NB4 (cell line): ENCODE data around the gene IQGAP1.
"Not testable (repeated sequence)": the region's sequence is repeated elsewhere in the genome, so short reads cannot be mapped to it uniquely, and the experiment has no call there.

Experiments
- DNase-seq: peaks from one replicate; pipeline ENCODE4 v3.0.0; 2010; ENCODE audit warnings: low read depth
- H3K4me3 ChIP-seq: one replicate; pipeline ENCODE4 v1.5.1; 2011; ENCODE audit warnings: mild to moderate bottlenecking, low read depth, low read length, moderate library complexity
- CTCF ChIP-seq: IDR thresholded peaks from one replicate; pipeline ENCODE4 v1.5.1; 2012; ENCODE audit warnings: low read depth, low read length
- MAX ChIP-seq: IDR thresholded peaks from 2 replicates; pipeline ENCODE4 v1.6.1; 2011; ENCODE audit warnings: low read depth, low read length
- MYC ChIP-seq: IDR thresholded peaks from 2 replicates; pipeline ENCODE4 v1.6.1; 2011; ENCODE audit warnings: low read depth, low read length
- POLR2A ChIP-seq: IDR thresholded peaks from 2 replicates; pipeline ENCODE4 v1.6.1; 2011; ENCODE audit warnings: mild to moderate bottlenecking; ENCODE audit not compliant: insufficient read length; ENCODE audit errors: extremely low read depth

The IQGAP1 gene

GRCh38 chr15:90345857-90346256 lies 42.2 kb upstream of the IQGAP1 start:
- no peak for TF ChIP-seq MYC
- peak; percentile 42; the same call in 1 of the 2 replicates for TF ChIP-seq MAX
- DNase-seq = no peak
- no peak overlapping the region for H3K4me3 ChIP-seq

GRCh38 chr15:90347431-90348065 lies 40.5 kb upstream of the IQGAP1 start:
- H3K4me3 ChIP-seq, DNase-seq: not testable (repeated sequence)

- DNase-seq = no peak
- TF ChIP-seq CTCF = no peak
- no peak overlapping the region for H3K4me3 ChIP-seq
These were observed 39.6 kb upstream of the IQGAP1 start for GRCh38 chr15:90348456-90348855.

GRCh38 chr15:90349072-90349471 lies 39.0 kb upstream of the IQGAP1 start:
- H3K4me3 ChIP-seq = no peak overlapping the region
- no peak for DNase-seq
- TF ChIP-seq MYC (no peak), POLR2A (no peak), CTCF (no peak), MAX (no peak)

- DNase-seq = no peak
- no peak overlapping the region for H3K4me3 ChIP-seq
- TF ChIP-seq MAX (no peak), MYC (no peak), POLR2A (no peak), CTCF (no peak)
These were observed 38.2 kb upstream of the IQGAP1 start for GRCh38 chr15:90349821-90350220.

- TF ChIP-seq MYC = no peak
- no peak for TF ChIP-seq MAX
- no peak for DNase-seq
- peak overlapping the region; percentile 68 for H3K4me3 ChIP-seq
These were observed 36.4 kb upstream of the IQGAP1 start for GRCh38 chr15:90351479-90352106.

- peak; percentile 95 for DNase-seq
- H3K4me3 ChIP-seq = peak within 1 kb of the TSS; percentile 68
- TF ChIP-seq MYC (peak; percentile 17; the same call in 1 of the 2 replicates), CTCF (no peak), MAX (no peak), POLR2A (peak; percentile 25)
These were observed 35.7 kb upstream of the IQGAP1 start, which contains the start of gene ZNF774 for GRCh38 chr15:90352107-90352893. TSS of gene ZNF774 (plus strand) at chr15:90352284. CDS start at chr15:90354661, 2,377 bp downstream.
